NAMALWA (cell line): ENCODE data around the gene PLXNB3.
A peak's percentile ranks its signal among the peaks of the same experiment; 100 is the strongest.
"Not testable (repeated sequence)": the region's sequence is repeated elsewhere in the genome, so short reads cannot be mapped to it uniquely, and the experiment has no call there.

Experiments
- DNase-seq: peaks from one replicate; pipeline ENCODE4 v3.0.0-alpha.2; 2015; ENCODE audit warnings: low spot score

PLXNB3 gene

GRCh38 chrX:153733651-153734240 lies 30.3 kb upstream of the PLXNB3 start:
- DNase-seq: no peak

GRCh38 chrX:153734871-153735270 lies 29.2 kb upstream of the PLXNB3 start:
- no peak for DNase-seq

- DNase-seq: peak; percentile 61
Observed at GRCh38 chrX:153735274-153735673, 28.8 kb upstream of the PLXNB3 start.

GRCh38 chrX:153736071-153736820 lies 27.8 kb upstream of the PLXNB3 start:
- DNase-seq: no peak

GRCh38 chrX:153736871-153737441 lies 27.1 kb upstream of the PLXNB3 start:
- no peak for DNase-seq

- no peak for DNase-seq
Observed at GRCh38 chrX:153738056-153738605, 25.9 kb upstream of the PLXNB3 start.

- no peak for DNase-seq
Observed at GRCh38 chrX:153739754-153740486, 24.1 kb upstream of the PLXNB3 start.

- DNase-seq: no peak
Observed at GRCh38 chrX:153740631-153741222, 23.3 kb upstream of the PLXNB3 start.

- no peak for DNase-seq
Observed at GRCh38 chrX:153741446-153741845, 22.6 kb upstream of the PLXNB3 start.

GRCh38 chrX:153742111-153742510 lies 21.9 kb upstream of the PLXNB3 start:
- not testable (repeated sequence) for DNase-seq

GRCh38 chrX:153742796-153743467 lies 21.1 kb upstream of the PLXNB3 start:
- not testable (repeated sequence) for DNase-seq

GRCh38 chrX:153743468-153744209 lies 20.4 kb upstream of the PLXNB3 start:
- not testable (repeated sequence) for DNase-seq

- DNase-seq: no peak
Observed at GRCh38 chrX:153744210-153745066, 19.6 kb upstream of the PLXNB3 start.

- DNase-seq: not testable (repeated sequence)
Observed at GRCh38 chrX:153745067-153745433, 19.0 kb upstream of the PLXNB3 start.

GRCh38 chrX:153746359-153746758 lies 17.7 kb upstream of the PLXNB3 start:
- DNase-seq: no peak

GRCh38 chrX:153746991-153747390 lies 17.1 kb upstream of the PLXNB3 start:
- DNase-seq: not testable (repeated sequence)

- not testable (repeated sequence) for DNase-seq
Observed at GRCh38 chrX:153749017-153749416, 15.0 kb upstream of the PLXNB3 start.

- DNase-seq: no peak
Observed at GRCh38 chrX:153750127-153750774, 13.8 kb upstream of the PLXNB3 start.

- no peak for DNase-seq
Observed at GRCh38 chrX:153755136-153755535, 8.9 kb upstream of the PLXNB3 start.
